SU-DHL-6 (cell line): ENCODE data around the gene ANXA4.

ENCODE experiments used
- H2AFZ ChIP-seq: fragments of 200-600 bp; sonication (generic); 2 replicates; pipeline ENCODE4 v1.6.1; 2014; ENCODE audit warnings: low read depth, mild to moderate bottlenecking, moderate library complexity, mixed read lengths, antibody characterized with exemption, low read length; ENCODE audit not compliant: severe bottlenecking
- H3F3A ChIP-seq: fragments of 200-600 bp; shearing (Covaris generic); 2 replicates; pipeline ENCODE4 v1.6.0; 2016; ENCODE audit warnings: antibody characterized with exemption, mild to moderate bottlenecking; ENCODE audit not compliant: insufficient read depth
- H3K27ac ChIP-seq: fragments of 200-600 bp; sonication (generic); 2 replicates; pipeline ENCODE4 v1.5.1; 2016; ENCODE audit warnings: low read depth, mild to moderate bottlenecking, low read length, moderate library complexity, mixed read lengths
- H3K27me3 ChIP-seq: fragments of 200-600 bp; sonication (generic), shearing (Covaris generic); 2 replicates; pipeline ENCODE4 v1.6.0; 2014; ENCODE audit warnings: mild to moderate bottlenecking, low read length
- H3K36me3 ChIP-seq: fragments of 200-600 bp; sonication (generic); 2 replicates; pipeline ENCODE4 v1.6.1; 2014; ENCODE audit warnings: mild to moderate bottlenecking, low read length, mixed read lengths
- H3K4me2 ChIP-seq: fragments of 300-600, 200-600 bp; shearing (Covaris generic), sonication (generic); 2 replicates; pipeline ENCODE4 v1.6.0; 2014; ENCODE audit warnings: low read length, low read depth, mild to moderate bottlenecking; ENCODE audit not compliant: poor library complexity, severe bottlenecking
- H3K4me3 ChIP-seq: fragments of 200-600 bp; sonication (generic); 2 replicates; pipeline ENCODE4 v1.5.1; 2014; ENCODE audit warnings: antibody characterized with exemption, low read length, mild to moderate bottlenecking, mixed read lengths; ENCODE audit not compliant: insufficient read depth, poor library complexity, severe bottlenecking
- H3K79me2 ChIP-seq: fragments of 200-600 bp; sonication (generic); 2 replicates; pipeline ENCODE4 v1.6.1; 2014; ENCODE audit warnings: mild to moderate bottlenecking, low read length, moderate library complexity; ENCODE audit not compliant: insufficient read depth
- H3K9ac ChIP-seq: fragments of 200-600 bp; sonication (generic); 2 replicates; pipeline ENCODE4 v1.7.0; 2014; ENCODE audit warnings: mild to moderate bottlenecking, low read length
- H3K9me2 ChIP-seq: fragments of 200-600 bp; sonication (generic); replicated peaks from 2 replicates; pipeline ENCODE4 v1.6.1; 2014; ENCODE audit warnings: low read length; ENCODE audit not compliant: insufficient read depth
- H3K9me3 ChIP-seq: fragments of 200-600 bp; sonication (generic); 2 replicates; pipeline ENCODE4 v1.6.1; 2014; ENCODE audit warnings: low read length, mixed read lengths; ENCODE audit not compliant: insufficient read depth
- H4K20me1 ChIP-seq: fragments of 200-600 bp; sonication (generic); 2 replicates; pipeline ENCODE4 v1.6.1; 2014; ENCODE audit warnings: low read depth, mild to moderate bottlenecking, antibody characterized with exemption, low read length, moderate library complexity, mixed read lengths
- CTCF ChIP-seq: fragments of 200-600 bp; sonication (generic); IDR thresholded peaks from one replicate; pipeline ENCODE4 v1.5.1; 2017; ENCODE audit warnings: antibody characterized with exemption, mild to moderate bottlenecking, low read length, moderate library complexity; ENCODE audit not compliant: insufficient read depth, poor library complexity, severe bottlenecking
- EZH2phosphoT487 ChIP-seq: fragments of 200-600 bp; sonication (generic), shearing (Covaris generic); conservative IDR thresholded peaks from 2 replicates; pipeline ENCODE4 v1.6.1; 2018; ENCODE audit warnings: mild to moderate bottlenecking, antibody characterized with exemption, low read length, moderate library complexity, mixed read lengths

ANXA4 gene

GRCh38 chr2:69717861-69718273 is 24.1 kb upstream of the ANXA4 start:
- no peaks in the 10 kb centered on the region for H4K20me1 ChIP-seq
- no peaks in the 10 kb centered on the region for H3K9me3 ChIP-seq
- H3K27me3 ChIP-seq: no peaks in the 10 kb centered on the region
- H2AFZ ChIP-seq: no peak overlapping the region
- no peaks in the 10 kb centered on the region for H3K9me2 ChIP-seq
- no peak overlapping the region for H3K4me2 ChIP-seq
- no peaks in the 10 kb centered on the region for H3K36me3 ChIP-seq
- H3K27ac ChIP-seq: no peak overlapping the region
- no peak overlapping the region for H3K4me3 ChIP-seq
- H3K9ac ChIP-seq: no peak overlapping the region
- TF ChIP-seq CTCF (no peak), EZH2phosphoT487 (no peak)
- no peaks in the 10 kb centered on the region for H3K79me2 ChIP-seq
- no peaks in the 10 kb centered on the region for H3F3A ChIP-seq

- Histone ChIP-seq H3K4me3 (no peak overlapping the region), H3K27me3 (no peaks in the 10 kb centered on the region), H3K9me3 (no peaks in the 10 kb centered on the region), H3K36me3 (no peaks in the 10 kb centered on the region), H3K79me2 (no peaks in the 10 kb centered on the region), H3K9me2 (no peaks in the 10 kb centered on the region), H3F3A (no peaks in the 10 kb centered on the region), H2AFZ (no peak overlapping the region), H4K20me1 (no peaks in the 10 kb centered on the region), H3K9ac (no peak overlapping the region), H3K4me2 (no peak overlapping the region), H3K27ac (no peak overlapping the region)
- TF ChIP-seq EZH2phosphoT487: no peak
- TF ChIP-seq CTCF: no peak
These were observed 23.5 kb upstream of the ANXA4 start for GRCh38 chr2:69718338-69718965.

- Histone ChIP-seq H3K9ac (no peak overlapping the region), H3K4me2 (no peak overlapping the region), H3K36me3 (no peaks in the 10 kb centered on the region), H3K27me3 (no peaks in the 10 kb centered on the region), H3K4me3 (no peak overlapping the region), H3F3A (no peaks in the 10 kb centered on the region), H3K27ac (no peak overlapping the region), H3K9me3 (no peaks in the 10 kb centered on the region), H3K9me2 (no peaks in the 10 kb centered on the region), H3K79me2 (no peaks in the 10 kb centered on the region), H2AFZ (no peak overlapping the region), H4K20me1 (no peaks in the 10 kb centered on the region)
- TF ChIP-seq CTCF: no peak
- TF ChIP-seq EZH2phosphoT487: no peak
These were observed 21.5 kb upstream of the ANXA4 start for GRCh38 chr2:69720404-69720803.
